AG09319 (cell line): ENCODE data around the gene NT5DC2.
"Not testable (repeated sequence)": the region's sequence is repeated elsewhere in the genome, so short reads cannot be mapped to it uniquely, and the experiment has no call there.

Experiments used
- DNase-seq: peaks from one replicate; pipeline ENCODE4 v3.0.0-alpha.2; 2010; ENCODE audit warnings: low read depth; ENCODE audit errors: extremely low read depth
- TF ChIP-seq, protein P1 (sequence below): IDR thresholded peaks from 2 replicates; pipeline ENCODE4 v1.5.1; 2011; ENCODE audit warnings: low read depth, mild to moderate bottlenecking, inconsistent platforms, low read length, moderate library complexity

Gene NT5DC2

DNA sequence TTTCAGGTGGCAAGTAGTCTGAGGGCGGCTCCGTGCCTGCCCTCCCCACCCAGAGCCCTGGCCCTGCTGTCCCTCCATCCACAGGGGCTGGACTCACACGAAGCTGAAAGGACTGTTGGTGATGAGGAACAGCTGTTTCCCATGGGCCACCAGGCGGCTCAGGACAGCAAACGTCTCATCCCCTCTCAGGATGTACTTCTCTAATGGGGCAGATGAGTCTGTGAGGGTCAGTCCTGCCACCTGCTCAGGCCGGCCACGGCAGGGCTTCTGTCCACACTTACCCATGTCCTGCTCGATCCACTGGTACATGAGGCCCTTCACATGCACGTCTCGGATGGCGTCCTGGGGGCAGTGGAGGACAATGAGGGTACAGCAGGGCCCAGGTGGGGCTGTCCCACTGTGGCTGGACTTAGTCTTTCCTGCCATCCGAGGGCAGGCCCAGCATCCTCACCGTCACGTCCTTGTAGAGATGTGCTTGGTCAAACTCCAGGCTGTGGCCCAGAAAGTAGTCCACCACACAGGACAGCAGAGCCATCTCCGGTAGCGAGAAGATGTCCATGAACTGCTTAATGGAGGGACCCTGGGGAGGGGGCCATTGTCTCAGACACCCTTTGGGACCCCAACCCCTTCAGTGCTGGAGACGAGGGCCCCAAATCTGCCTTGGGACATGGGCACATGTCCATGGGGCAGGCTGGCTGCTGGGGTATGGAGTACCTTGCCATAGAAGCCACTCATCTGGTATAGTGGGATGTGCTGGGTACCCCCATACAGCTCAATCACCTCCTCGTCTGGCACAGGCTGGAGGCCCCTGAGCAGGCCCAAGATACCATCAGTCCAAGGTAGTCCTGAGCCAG, 5.7 kb downstream of the NT5DC2 start:
- DNase-seq, result no peak
- TF ChIP-seq, protein P1, sequence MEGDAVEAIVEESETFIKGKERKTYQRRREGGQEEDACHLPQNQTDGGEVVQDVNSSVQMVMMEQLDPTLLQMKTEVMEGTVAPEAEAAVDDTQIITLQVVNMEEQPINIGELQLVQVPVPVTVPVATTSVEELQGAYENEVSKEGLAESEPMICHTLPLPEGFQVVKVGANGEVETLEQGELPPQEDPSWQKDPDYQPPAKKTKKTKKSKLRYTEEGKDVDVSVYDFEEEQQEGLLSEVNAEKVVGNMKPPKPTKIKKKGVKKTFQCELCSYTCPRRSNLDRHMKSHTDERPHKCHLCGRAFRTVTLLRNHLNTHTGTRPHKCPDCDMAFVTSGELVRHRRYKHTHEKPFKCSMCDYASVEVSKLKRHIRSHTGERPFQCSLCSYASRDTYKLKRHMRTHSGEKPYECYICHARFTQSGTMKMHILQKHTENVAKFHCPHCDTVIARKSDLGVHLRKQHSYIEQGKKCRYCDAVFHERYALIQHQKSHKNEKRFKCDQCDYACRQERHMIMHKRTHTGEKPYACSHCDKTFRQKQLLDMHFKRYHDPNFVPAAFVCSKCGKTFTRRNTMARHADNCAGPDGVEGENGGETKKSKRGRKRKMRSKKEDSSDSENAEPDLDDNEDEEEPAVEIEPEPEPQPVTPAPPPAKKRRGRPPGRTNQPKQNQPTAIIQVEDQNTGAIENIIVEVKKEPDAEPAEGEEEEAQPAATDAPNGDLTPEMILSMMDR, result no peak

DNA sequence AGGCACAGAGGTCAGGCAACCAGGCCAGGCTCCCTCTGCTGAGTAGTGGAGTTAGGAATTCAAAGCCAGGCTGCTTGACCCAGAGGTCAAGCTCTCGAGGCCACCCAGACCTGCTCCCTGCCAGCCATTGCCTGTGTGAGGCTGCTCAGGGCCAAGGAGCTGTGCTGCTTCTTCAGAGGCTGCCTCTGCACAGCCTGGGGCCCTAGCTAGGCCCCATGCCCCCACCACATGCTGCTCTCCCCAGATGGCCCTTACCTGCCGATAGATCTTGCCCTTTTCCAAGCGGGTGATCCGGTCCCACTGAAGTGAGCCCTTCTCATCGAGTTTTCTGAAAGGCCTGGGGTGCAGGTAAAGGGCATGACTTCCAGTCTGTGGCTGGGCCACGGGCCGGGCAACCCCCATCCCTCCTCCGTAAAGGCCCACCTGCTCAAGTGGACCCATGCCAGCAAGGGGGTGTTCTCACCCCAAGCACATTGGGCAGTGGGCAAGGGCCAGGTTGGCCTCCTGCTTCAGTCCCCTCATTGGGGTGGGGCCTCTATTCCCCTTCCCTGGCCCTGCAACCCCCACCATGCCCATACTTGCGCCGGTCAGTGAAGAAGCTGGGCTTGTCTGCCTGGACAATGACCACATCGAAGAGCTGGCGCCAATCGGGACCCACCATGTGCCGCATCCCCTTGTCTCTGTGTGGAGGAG, 6.5 kb downstream of the NT5DC2 start:
- TF ChIP-seq, protein P1, result no peak
- no peak for DNase-seq

DNA sequence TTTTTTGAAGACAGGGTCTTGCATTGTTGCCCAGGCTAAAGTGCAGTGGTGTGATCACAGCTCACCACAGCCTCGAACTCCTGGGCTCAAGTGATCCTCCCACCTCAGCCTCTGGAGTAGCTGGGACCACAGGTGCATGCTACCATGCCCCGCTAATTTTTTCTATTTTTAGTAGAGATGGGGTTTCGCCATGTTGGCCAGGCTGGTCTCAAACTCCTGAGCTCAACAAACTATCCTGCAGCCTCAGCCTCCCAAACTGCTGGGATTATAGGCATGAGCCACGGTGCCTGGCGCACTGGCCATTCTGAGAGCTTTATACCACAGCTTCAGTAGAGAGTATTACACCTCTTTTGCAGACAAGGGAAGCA, 7.0 kb downstream of the NT5DC2 start:
- DNase-seq, result not testable (repeated sequence)

DNA sequence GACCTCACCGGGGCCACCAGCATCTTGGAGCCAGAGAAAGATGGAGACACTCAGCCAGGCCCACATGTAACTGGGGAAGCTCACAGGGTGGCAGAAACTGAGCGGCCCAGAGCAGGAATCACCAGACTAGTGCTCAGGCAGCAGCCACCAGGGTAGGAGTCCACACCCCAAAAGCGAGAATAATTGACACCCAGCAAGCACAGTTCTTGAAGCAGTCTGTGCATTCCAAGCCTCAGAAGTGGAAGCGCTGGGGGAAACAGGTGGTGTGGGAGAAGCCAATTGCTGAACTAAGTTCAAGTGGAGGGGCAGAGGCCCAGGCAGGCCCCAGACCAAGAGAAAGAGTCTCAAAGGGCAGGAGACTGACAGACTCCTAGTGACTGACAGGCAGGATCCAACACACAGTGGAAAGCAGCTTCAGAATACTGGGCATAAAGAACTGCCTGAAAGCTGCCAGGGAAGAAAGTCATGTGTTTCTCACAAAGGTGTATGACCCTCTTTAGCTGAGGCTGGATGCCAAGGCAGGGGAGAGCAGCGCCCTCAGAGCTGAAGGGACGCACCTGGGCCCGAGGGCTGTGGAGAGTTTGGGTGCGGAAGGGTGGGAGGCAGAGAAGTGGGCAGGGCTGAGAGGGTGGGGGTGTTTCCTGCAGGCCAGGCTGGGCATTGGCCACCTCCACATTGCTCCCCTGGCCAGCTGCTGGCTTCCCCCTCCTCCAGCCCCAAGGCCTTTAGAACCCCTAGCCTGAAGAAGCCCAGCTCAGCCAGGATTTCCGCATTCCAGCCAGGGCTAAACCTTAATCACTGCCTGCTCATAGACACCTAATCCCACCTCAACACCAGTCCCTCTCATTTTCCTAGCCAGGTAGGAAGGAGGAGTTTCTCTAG, 7.7 kb downstream of the NT5DC2 start:
- TF ChIP-seq, protein P1, result no peak
- no peak for DNase-seq

DNA sequence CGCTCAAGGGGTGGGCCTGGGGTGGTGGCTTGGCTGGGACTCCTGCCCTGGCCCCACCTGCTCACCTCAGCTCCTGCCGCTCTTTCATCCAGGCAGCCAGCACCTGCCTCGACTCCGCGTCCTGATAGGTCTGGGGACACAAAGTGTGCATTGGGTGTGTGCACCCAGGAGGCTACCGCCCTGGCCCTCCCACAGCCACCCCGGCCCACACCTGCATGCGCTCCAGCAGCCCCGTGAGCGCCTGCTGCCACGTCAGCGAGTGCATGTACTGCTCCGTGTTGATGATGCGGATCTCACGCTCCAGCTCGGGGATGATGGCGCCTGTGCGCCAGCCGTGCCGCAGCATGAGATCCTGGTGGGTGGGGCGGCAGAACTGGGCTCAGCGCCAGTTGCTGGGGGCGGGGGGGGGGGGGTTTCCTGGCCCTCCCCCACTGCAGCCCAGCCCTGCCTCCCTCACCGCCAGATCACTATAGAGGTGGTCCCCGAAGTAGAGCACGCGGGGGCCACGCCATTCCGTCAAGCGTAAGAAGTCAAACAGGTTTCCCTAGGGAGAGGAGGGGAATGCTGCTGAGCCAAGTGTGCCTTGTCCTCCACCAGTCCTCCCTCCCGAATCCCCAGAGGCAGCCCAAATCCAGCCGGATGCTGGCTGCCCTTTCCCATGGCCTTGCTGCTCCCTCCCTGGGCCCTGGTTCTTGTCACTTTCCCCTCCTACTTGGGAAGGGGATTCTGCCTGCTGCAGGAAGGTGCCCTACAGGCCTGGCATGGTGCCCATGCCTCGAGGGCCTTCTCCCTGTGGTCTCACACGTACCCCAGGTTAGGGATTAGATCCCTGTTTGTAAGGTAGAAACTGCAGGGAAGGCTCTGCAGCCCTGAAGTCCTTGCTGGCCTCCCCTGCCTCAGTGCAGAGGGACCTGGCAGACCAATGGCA, 8.6 kb downstream of the NT5DC2 start:
- TF ChIP-seq, protein P1, result no peak
- DNase-seq, result no peak

DNA sequence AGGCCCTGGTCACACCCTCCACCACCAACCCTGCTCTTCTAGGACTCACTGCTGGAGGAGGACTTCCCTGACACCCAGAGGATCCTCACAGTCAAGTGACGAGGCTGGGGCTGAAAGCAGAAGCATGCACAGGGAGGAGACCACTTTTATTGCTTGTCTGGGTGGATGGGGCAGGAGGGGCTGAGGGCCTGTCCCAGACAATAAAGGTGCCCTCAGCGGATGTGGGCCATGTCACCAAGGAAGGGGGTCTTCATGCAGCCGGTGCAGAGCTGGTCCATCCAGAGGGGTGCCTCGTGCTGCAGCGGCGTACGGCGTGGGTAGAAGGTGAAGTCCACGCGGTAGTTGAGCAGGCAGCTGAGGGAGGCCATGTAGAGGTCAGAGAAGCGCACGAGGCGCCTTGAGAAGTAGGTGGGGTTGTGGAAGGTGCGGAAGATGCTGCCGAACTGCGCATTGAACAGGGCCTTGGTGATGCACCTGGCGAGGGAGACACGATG, 9.4 kb downstream of the NT5DC2 start:
- TF ChIP-seq, protein P1, result no peak
- no peak for DNase-seq
